ENCODE measurements around the gene NKRF.
"Not testable (repeated sequence)": the region's sequence is repeated elsewhere in the genome, so short reads cannot be mapped to it uniquely, and the experiment has no call there.

The NKRF gene

GRCh38 chrX:119606280-119607017 lies at the start of gene NKRF:
Gene NKRF, minus strand, starts transcription at chrX:119606424.
- in situ Hi-C loops (cut with MboI; ENCODE audit: low sequenced_read_pairs) = no loop called here
- H3K4me3 ChIP-seq = peak within 1 kb of the TSS; percentile 92

GRCh38 chrX:119655125-119655524 lies 48.9 kb upstream of the NKRF start:
- Histone ChIP-seq H3K4me1 (no peaks in the 10 kb centered on the region), H3K27me3 (ENCODE audit: low read depth) (no peaks in the 10 kb centered on the region), H3K36me3 (replicated peaks) (peaks cover 33% of the 10 kb centered on the region), H3K4me3 (no peak overlapping the region), H3K9me3 (no peaks in the 10 kb centered on the region)
- DNase-seq (ENCODE audit: low spot score in 2 of 2) = no peak
- in situ Hi-C loops (cut with MboI; ENCODE audit: low sequenced_read_pairs) = no loop called here

More at GRCh38 chrX:119606280-119607017, at the start of gene NKRF:
- no peaks in the 10 kb centered on the region for H3K9me3 ChIP-seq
- H3K36me3 ChIP-seq (replicated peaks) = peaks cover 18% of the 10 kb centered on the region
- peaks cover 23% of the 10 kb centered on the region for H3K4me1 ChIP-seq
- H3K27me3 ChIP-seq (ENCODE audit: low read depth) = no peaks in the 10 kb centered on the region
- DNase-seq (ENCODE audit: low spot score in 2 of 2) = peak; percentile 92 to 98

GRCh38 chrX:119654112-119654531 lies 47.9 kb upstream of the NKRF start:
- in situ Hi-C loops (cut with MboI; ENCODE audit: low sequenced_read_pairs) = no loop called here
- H3K36me3 ChIP-seq (replicated peaks) = peaks cover 33% of the 10 kb centered on the region
- H3K27me3 ChIP-seq (ENCODE audit: low read depth) = no peaks in the 10 kb centered on the region
- H3K9me3 ChIP-seq = no peaks in the 10 kb centered on the region
- DNase-seq (ENCODE audit: low spot score in 2 of 2) = no peak
- H3K4me1 ChIP-seq = no peaks in the 10 kb centered on the region
- H3K4me3 ChIP-seq = no peak overlapping the region

- in situ Hi-C loops (cut with MboI; ENCODE audit: low sequenced_read_pairs) = no loop called here
- DNase-seq (ENCODE audit: low spot score in 2 of 2) = no peak
- Histone ChIP-seq H3K4me1 (no peaks in the 10 kb centered on the region), H3K4me3 (no peak overlapping the region), H3K27me3 (ENCODE audit: low read depth) (no peaks in the 10 kb centered on the region), H3K36me3 (replicated peaks) (peaks cover 42% of the 10 kb centered on the region), H3K9me3 (no peaks in the 10 kb centered on the region)
These were observed 42.2 kb upstream of the NKRF start for GRCh38 chrX:119648421-119648775.

- Histone ChIP-seq H3K4me1 (no peaks in the 10 kb centered on the region), H3K27me3 (ENCODE audit: low read depth) (no peaks in the 10 kb centered on the region), H3K4me3 (no peak overlapping the region), H3K36me3 (replicated peaks) (peaks cover 40% of the 10 kb centered on the region), H3K9me3 (no peaks in the 10 kb centered on the region)
- in situ Hi-C loops (cut with MboI; ENCODE audit: low sequenced_read_pairs) = no loop called here
- no peak for DNase-seq (ENCODE audit: low spot score in 2 of 2)
These were observed 41.6 kb upstream of the NKRF start for GRCh38 chrX:119647552-119648420.

GRCh38 chrX:119647089-119647488 lies 40.9 kb upstream of the NKRF start:
- in situ Hi-C loops (cut with MboI; ENCODE audit: low sequenced_read_pairs) = no loop called here
- Histone ChIP-seq H3K4me1 (no peaks in the 10 kb centered on the region), H3K27me3 (ENCODE audit: low read depth) (no peaks in the 10 kb centered on the region), H3K36me3 (replicated peaks) (peaks cover 33% of the 10 kb centered on the region), H3K4me3 (no peak overlapping the region), H3K9me3 (no peaks in the 10 kb centered on the region)
- peak; percentile 8 to 17 for DNase-seq (ENCODE audit: low spot score in 2 of 2)

- Histone ChIP-seq H3K27me3 (ENCODE audit: low read depth) (no peaks in the 10 kb centered on the region), H3K4me3 (no peak overlapping the region), H3K36me3 (replicated peaks) (peaks cover 33% of the 10 kb centered on the region), H3K9me3 (no peaks in the 10 kb centered on the region), H3K4me1 (peaks cover 3% of the 10 kb centered on the region)
- in situ Hi-C loops (cut with MboI; ENCODE audit: low sequenced_read_pairs) = no loop called here
- no peak for DNase-seq (ENCODE audit: low spot score in 2 of 2)
These were observed 40.3 kb upstream of the NKRF start for GRCh38 chrX:119646515-119646914.

GRCh38 chrX:119643696-119644095 lies 37.5 kb upstream of the NKRF start:
- Histone ChIP-seq H3K4me3 (no peak overlapping the region), H3K4me1 (peaks cover 22% of the 10 kb centered on the region), H3K36me3 (replicated peaks) (peaks cover 26% of the 10 kb centered on the region), H3K27me3 (ENCODE audit: low read depth) (no peaks in the 10 kb centered on the region), H3K9me3 (no peaks in the 10 kb centered on the region)
- no peak for DNase-seq (ENCODE audit: low spot score in 2 of 2)
- in situ Hi-C loops (cut with MboI; ENCODE audit: low sequenced_read_pairs) = no loop called here

GRCh38 chrX:119640731-119641170 lies 34.5 kb upstream of the NKRF start:
- DNase-seq (ENCODE audit: low spot score in 2 of 2) = peak; percentile 51 to 84
- Histone ChIP-seq H3K36me3 (replicated peaks) (peaks cover 24% of the 10 kb centered on the region), H3K4me1 (peaks cover 22% of the 10 kb centered on the region), H3K4me3 (no peak overlapping the region), H3K9me3 (no peaks in the 10 kb centered on the region), H3K27me3 (ENCODE audit: low read depth) (no peaks in the 10 kb centered on the region)
- in situ Hi-C loops (cut with MboI; ENCODE audit: low sequenced_read_pairs) = no loop called here

- Histone ChIP-seq H3K4me3 (no peak overlapping the region), H3K36me3 (replicated peaks) (peaks cover 24% of the 10 kb centered on the region), H3K9me3 (no peaks in the 10 kb centered on the region), H3K27me3 (ENCODE audit: low read depth) (no peaks in the 10 kb centered on the region), H3K4me1 (peaks cover 22% of the 10 kb centered on the region)
- DNase-seq (ENCODE audit: low spot score in 2 of 2) = no peak
- in situ Hi-C loops (cut with MboI; ENCODE audit: low sequenced_read_pairs) = no loop called here
These were observed 32.7 kb upstream of the NKRF start for GRCh38 chrX:119638725-119639471.

- H3K9me3 ChIP-seq; in situ Hi-C loops (cut with MboI; ENCODE audit: low sequenced_read_pairs); DNase-seq (ENCODE audit: low spot score in 2 of 2); H3K4me3 ChIP-seq; H3K27me3 ChIP-seq (ENCODE audit: low read depth): not testable (repeated sequence)
- peaks cover 22% of the 10 kb centered on the region for H3K4me1 ChIP-seq
- peaks cover 39% of the 10 kb centered on the region for H3K36me3 ChIP-seq (replicated peaks)
These were observed 31.2 kb upstream of the NKRF start for GRCh38 chrX:119637421-119637820.

- peaks cover 18% of the 10 kb centered on the region for H3K4me1 ChIP-seq
- in situ Hi-C loops (cut with MboI; ENCODE audit: low sequenced_read_pairs) = no loop called here
- no peak for DNase-seq (ENCODE audit: low spot score in 2 of 2)
- no peak overlapping the region for H3K4me3 ChIP-seq
- H3K27me3 ChIP-seq (ENCODE audit: low read depth) = no peaks in the 10 kb centered on the region
- no peaks in the 10 kb centered on the region for H3K9me3 ChIP-seq
- peaks cover 39% of the 10 kb centered on the region for H3K36me3 ChIP-seq (replicated peaks)
These were observed 30.2 kb upstream of the NKRF start for GRCh38 chrX:119636419-119636818.

GRCh38 chrX:119635799-119636198 lies 29.6 kb upstream of the NKRF start:
- Histone ChIP-seq H3K9me3 (no peaks in the 10 kb centered on the region), H3K27me3 (ENCODE audit: low read depth) (no peaks in the 10 kb centered on the region), H3K36me3 (replicated peaks) (peaks cover 37% of the 10 kb centered on the region), H3K4me3 (no peak overlapping the region), H3K4me1 (peaks cover 12% of the 10 kb centered on the region)
- in situ Hi-C loops (cut with MboI; ENCODE audit: low sequenced_read_pairs) = no loop called here
- DNase-seq (ENCODE audit: low spot score in 2 of 2) = no peak

All from HAP-1 (cell line).